HepG2 (cell line): ENCODE measurements around the gene PUM1.

Experiments used
- FOXJ3 ChIP-seq: sonication (generic); formaldehyde crosslinking; IDR thresholded peaks from 2 replicates; pipeline ENCODE4 v1.4.0; 2020; ENCODE audit warnings: missing genetic modification reagents, mild to moderate bottlenecking, borderline replicate concordance
- IRF1 ChIP-seq: sonication (generic); formaldehyde crosslinking; IDR thresholded peaks from 2 replicates; pipeline ENCODE4 v1.4.0; 2020; ENCODE audit warnings: low read depth, mild to moderate bottlenecking, missing genetic modification reagents
- MTERF4 ChIP-seq: sonication (generic); formaldehyde crosslinking; IDR thresholded peaks from 2 replicates; pipeline ENCODE4 v1.8.0; 2023; ENCODE audit warnings: mild to moderate bottlenecking, missing genetic modification reagents
- POLR2AphosphoS5 ChIP-seq: IDR thresholded peaks from 2 replicates; pipeline ENCODE4 v1.6.1; 2012; ENCODE audit warnings: low read depth, low read length
- ZNF18 ChIP-seq: sonication (generic); formaldehyde crosslinking; IDR thresholded peaks from 2 replicates; pipeline ENCODE4 v1.8.0; 2022; ENCODE audit warnings: mild to moderate bottlenecking, missing genetic modification reagents; ENCODE audit not compliant: insufficient replicate concordance

DNA sequence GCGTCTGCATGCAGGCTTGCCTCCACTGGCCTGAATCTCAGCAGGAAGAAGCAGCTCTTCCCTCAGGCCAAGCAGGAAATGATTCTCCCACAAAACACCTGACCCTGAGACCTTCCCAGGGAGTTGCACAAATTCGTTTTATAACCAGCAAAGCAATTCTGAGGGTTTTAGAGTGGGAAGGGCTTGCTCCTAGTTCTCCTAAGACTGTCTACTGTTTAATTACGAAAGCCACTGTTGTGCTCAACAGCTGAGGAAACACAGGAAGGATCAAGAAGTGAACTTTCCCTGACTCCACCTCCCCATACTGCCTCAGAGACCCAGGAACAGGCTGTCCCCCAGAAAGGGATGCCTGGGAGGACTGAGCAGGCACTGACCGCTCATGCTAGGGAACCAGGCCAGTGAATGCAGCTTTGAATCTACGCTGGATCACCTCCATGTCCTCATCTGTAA, 37.0 kb upstream of the PUM1 start:
- no peak for TF ChIP-seq MTERF4 (CRISPR knock-in tag)
- TF ChIP-seq FOXJ3 (CRISPR knock-in tag), result no peak
- TF ChIP-seq POLR2AphosphoS5, result no peak
- TF ChIP-seq IRF1 (CRISPR knock-in tag), result no peak
- TF ChIP-seq ZNF18 (CRISPR knock-in tag), result no peak
